SK-N-MC (cell line): ENCODE data around the gene RANGAP1.

ENCODE experiments used
- EZH2 ChIP-seq: fragments of 200-600 bp; sonication (generic); IDR thresholded peaks from one replicate; pipeline ENCODE4 v1.6.1; 2017; ENCODE audit warnings: antibody characterized with exemption
- POLR2AphosphoS5 ChIP-seq: IDR thresholded peaks from 2 replicates; pipeline ENCODE4 v1.6.1; 2012; ENCODE audit warnings: mild to moderate bottlenecking, low read depth, low read length, borderline replicate concordance

DNA sequence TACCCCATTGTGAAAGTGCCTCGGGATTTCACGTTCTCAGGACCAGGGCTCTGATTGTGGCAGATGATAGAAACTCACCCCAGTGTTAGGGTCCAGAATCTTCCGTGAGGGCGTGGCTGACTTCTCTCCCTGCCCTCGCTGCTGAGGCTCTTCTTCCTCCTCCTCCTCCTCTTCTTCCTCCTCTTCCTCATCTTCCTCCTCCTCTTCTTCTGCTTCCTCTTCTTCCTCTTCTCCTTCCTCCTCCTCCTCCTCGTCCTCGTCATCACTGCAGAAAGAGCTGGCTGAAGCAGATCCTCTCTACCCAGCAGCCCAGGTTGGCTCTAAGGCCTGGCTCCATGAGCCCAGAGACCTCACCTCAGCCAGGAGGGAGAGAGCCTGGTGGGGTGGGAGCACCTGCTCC, 31.8 kb downstream of the RANGAP1 start:
- TF ChIP-seq EZH2 (no peak), POLR2AphosphoS5 (no peak)
